ENCODE results near the gene POU2AF3.

The POU2AF3 gene

GRCh38 chr11:111305162-111305802, 6.9 kb downstream of the POU2AF3 start:
- no peak for TF ChIP-seq CTCF (IDR thresholded peaks at IDR 0.05; ENCODE audit: control extremely low read depth, extremely low read depth, low read depth, missing control alignments)
- ChIA-PET POLR2A (no interaction called here), CTCF (no interaction called here)
- no peak for DNase-seq (ENCODE audit: extremely low spot score)

DNA sequence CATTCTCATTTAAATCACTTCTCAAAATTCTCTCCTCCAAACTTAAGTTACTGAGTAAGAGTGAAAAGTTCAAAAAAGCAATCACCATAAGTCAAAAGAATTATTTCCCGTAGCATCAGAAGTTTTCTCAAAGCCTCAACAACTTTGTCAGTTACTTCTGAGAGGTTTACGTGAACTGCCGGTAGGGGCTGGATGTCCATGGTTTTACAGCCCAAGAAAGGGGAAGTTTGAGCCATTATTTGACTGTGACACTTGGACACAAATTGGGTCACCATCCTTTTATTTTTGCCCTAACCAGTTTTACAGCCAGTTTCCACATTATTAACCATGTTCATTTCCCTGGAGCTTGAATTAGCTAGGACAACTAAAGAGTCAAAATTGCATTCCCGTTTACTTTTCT, 7.5 kb downstream of the POU2AF3 start:
- CTCF ChIA-PET = no interaction called here
- POLR2A ChIA-PET = no interaction called here
- DNase-seq (ENCODE audit: extremely low spot score) = no peak
- TF ChIP-seq CTCF (IDR thresholded peaks at IDR 0.05; ENCODE audit: control extremely low read depth, extremely low read depth, low read depth, missing control alignments) = no peak

DNA sequence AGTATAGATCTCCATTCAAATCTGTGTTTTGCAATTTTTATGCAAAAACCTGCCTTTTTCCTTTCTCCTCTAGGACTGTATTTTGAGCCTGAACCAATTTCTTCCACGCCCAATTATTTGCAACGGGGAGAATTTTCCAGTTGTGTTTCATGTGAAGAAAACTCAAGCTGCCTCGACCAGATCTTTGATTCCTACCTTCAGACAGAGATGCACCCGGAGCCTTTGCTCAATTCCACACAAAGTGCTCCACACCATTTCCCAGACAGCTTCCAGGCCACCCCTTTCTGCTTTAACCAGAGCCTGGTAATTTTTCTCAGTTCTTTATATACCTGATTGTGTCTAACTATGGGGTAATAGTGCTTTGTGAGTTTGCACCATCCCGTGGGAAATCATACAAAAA, 8.0 kb downstream of the POU2AF3 start:
- ChIA-PET POLR2A (no interaction called here), CTCF (interaction anchor here (1.3 kb wide), 1 partner anchor 14 kb away, joined by 3 read pairs; no protein-coding TSS in a partner anchor)
- TF ChIP-seq CTCF (IDR thresholded peaks at IDR 0.05; ENCODE audit: control extremely low read depth, extremely low read depth, low read depth, missing control alignments) = no peak
- DNase-seq (ENCODE audit: extremely low spot score) = no peak

DNA sequence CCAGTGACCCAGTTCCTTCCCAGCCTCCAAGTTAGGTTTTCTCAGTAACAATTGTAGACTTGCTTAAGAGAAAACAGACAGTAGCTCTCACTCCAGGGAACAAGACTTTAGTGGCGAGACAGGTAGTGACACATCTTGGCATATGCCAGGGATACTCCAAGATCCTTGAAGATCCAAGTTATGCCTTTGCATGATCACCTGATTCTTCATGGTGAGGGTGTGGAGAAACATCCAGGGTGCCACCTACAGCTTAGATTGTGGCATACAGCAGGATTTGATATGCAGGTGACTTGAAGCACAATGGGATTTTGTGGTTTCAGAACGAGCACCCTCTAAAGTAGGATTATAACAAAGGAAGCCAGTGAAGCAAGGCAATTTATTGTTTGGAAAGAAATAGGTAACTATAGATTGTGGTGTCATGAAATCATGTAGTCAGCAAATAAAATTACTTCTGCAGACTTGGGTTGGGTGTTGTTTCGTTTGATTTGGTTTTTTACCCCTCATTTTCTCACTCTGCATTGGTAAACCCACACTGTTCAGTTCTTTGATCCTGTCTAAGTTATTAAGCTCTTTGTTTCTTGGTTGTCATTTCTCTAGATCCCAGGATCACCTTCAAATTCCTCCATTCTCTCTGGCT, 9.2 kb downstream of the POU2AF3 start:
- no peak for DNase-seq (ENCODE audit: extremely low spot score)
- TF ChIP-seq CTCF (IDR thresholded peaks at IDR 0.05; ENCODE audit: control extremely low read depth, extremely low read depth, low read depth, missing control alignments) = no peak
- ChIA-PET POLR2A (no interaction called here), CTCF (interaction anchor here (0.7 to 1.3 kb wide), 3 partner anchors 13 to 139 kb away, joined by 3 read pairs; no protein-coding TSS in a partner anchor)

- ChIA-PET CTCF (interaction anchor here (0.7 to 1.1 kb wide), 2 partner anchors 115 to 139 kb away, joined by 3 read pairs; no protein-coding TSS in a partner anchor), POLR2A (no interaction called here)
- no peak for DNase-seq (ENCODE audit: extremely low spot score)
- no peak for TF ChIP-seq CTCF (IDR thresholded peaks at IDR 0.05; ENCODE audit: control extremely low read depth, extremely low read depth, low read depth, missing control alignments)
Measured at GRCh38 chr11:111308140-111308539, 9.8 kb downstream of the POU2AF3 start.

- no peak for DNase-seq (ENCODE audit: extremely low spot score)
- ChIA-PET POLR2A (interaction anchor here (0.5 kb wide), 1 partner anchor 809 kb away, joined by 3 read pairs; no protein-coding TSS in a partner anchor), CTCF (no interaction called here)
- no peak for TF ChIP-seq CTCF (IDR thresholded peaks at IDR 0.05; ENCODE audit: control extremely low read depth, extremely low read depth, low read depth, missing control alignments)
Measured at GRCh38 chr11:111309215-111309915, 11.0 kb downstream of the POU2AF3 start.
